HG03039 (cell line): ENCODE data around the gene SEC14L3.

Source experiments
- ATAC-seq: cut with Tn5 transposase; IDR thresholded peaks from one replicate; pipeline ENCODE4 v1.9.1; 2021; ENCODE audit warnings: mild to moderate bottlenecking, moderate library complexity; ENCODE audit not compliant: unreplicated experiment

SEC14L3 gene

DNA sequence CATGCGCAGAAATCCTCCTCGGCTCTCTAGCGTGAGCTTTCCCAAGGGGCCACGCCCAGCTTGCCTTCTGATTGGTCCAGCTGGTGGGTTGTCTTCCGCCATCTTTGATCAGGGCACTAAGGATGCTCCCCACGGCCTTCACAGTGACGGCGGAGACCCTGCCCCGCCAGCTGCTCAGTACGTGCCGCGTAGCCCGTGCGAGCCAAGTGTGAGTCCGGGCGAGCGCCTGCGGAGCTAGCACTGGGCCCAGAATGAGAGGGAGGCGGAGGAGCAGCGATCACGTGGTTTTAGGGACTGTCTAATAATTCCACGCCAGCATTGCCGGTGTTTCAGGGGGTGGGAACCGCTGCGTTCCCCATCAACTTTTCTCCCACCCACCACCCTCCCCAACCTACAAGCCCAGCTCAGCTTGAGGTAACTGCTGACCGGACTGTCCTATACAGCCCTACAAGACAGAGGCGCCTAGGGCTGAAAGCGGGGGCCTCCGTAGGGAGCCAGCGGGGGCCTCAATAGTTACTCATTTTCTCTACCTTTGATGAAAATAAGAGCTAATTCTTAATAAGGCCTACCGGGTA, 47.8 kb downstream of the SEC14L3 start:
- peak; percentile 77 for ATAC-seq

DNA sequence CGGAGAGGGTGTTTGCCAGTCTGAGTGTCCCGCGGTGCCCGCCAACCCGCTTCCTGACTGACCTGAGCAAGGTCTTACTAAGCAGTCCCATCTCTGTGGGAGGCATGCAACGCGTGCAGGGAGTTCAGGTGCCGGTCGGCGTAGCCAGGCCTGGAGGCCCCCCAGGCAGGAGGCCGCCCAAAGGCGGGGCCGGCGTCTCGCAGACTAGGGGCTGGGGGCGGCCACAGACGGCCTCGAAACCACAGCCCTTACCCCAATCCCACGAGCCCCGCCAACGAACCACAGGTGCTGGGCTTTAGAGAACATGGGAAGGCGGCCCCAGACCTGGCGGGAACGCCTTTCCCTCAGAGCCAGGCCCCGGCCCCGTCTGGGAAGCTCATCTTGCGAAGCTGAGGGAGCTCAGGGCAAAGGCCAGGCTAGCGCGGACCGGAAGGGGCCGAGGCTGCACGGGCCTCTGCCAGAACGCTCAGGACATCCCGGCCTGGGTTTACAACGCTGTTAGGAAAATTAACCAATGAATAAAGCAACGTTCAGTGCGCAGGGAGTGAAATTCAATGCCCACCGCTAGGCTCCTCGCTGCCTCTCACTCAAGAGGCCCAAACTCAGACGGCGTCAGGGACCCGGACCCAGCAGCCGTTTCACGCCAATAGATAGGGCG, 48.4 kb downstream of the SEC14L3 start:
- peak; percentile 22 for ATAC-seq

DNA sequence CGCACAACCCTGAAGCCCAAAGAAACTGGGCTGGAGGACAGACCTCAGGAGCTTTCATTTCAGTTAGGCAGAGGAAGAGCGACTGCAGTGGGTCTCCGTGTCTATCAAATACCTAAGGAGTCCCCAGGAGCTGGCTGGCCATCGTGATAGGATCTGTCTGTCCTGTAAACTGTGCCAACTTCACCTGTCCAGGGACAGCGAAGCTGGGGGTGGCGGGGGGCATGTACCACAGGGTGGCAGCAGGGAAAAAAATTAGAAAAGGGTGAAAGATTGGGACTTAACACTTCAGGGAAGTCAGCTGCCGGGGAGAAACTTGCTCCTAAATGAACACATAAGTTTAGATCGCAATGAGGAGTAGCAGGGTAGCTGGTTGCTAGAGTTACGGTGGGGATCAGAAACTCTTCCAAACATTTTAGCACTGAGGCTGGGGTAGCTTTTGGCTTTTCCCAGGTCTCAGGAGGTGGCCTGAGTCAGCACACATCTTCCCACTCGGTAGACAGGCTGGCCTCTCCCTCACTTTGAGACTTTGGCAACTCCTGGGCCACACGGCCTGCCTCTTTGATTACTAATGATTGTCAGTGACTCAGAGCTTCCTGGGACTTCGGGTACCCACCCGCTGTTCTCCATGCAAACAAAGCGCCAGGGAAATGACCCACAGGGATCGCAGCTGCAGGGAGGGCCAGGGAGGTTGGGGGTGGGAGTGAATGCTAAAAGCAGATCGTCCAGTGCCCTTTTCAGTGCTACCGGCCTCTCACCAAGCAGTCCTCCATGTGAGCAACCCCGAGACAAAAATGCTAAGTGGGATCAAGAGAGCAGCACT, 49.1 kb downstream of the SEC14L3 start:
- ATAC-seq: no peak

DNA sequence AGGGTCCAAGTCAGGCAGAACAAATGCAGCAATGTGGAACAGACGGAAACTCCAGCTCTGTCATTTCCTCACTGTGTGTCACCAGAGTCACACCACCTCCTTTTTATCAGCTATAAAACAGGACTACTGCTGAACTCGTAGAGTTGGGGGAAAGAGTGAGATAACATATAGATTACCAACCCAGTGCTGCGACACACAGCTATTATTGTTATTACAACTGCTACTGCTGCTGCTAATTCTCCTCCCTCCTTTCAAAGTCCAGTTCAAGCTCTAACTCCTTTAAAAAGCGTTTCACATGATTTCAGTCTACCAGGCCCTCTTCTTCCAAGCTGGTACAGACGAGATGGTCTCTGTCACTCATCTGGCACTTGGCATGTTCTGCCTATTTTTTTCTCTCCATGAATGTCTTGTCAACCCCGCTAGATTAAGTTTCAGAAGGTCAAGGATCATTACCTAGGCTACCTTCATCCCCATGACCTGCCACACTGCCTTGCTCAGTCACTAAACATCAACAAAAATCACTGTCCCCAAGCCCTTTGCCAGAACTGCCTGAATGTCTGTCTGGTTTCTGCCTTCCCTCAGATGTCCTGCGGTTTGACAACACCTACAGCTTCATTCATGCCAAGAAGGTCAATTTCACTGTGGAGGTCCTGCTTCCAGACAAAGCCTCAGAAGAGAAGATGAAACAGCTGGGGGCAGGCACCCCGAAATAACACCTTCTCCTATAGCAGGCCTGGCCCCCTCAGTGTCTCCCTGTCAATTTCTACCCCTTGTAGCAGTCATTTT, 49.9 kb downstream of the SEC14L3 start:
- no peak for ATAC-seq

DNA sequence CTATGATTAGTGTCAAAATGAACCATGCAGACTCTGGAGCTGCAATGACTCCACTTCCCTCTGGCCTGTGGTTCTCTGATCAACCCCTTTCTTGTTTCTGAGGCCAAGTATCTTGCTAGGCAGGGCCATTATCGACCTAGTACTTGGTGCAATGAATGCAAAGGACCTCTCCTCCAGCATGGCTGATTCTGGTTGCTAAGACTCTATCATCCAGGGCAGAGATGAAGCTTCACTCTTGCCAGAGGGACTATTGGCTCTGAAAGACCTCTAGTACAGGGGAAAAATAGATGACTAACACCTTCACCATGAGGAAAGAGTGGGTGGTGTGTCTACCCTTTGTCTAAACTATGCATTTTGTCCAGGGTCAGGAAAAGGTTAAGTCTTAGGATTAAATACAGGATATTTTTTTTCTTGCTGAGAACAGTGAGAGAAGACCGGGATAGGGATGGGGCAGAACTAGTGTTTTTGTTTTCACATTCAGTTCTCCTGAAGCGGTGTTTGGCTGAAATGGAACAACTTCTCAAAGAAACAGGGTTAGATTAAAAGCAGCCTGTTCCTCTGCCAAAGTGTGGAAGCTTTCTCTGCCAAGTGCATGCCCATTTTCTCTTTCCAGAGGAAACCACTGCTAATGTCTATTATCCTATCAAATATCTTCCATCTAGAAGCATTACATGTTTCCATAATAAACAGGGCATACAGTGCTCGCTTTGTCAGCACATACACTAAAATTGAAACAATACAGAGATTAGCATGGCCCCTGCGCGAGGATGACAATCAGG, 51.3 kb downstream of the SEC14L3 start:
- no peak for ATAC-seq

DNA sequence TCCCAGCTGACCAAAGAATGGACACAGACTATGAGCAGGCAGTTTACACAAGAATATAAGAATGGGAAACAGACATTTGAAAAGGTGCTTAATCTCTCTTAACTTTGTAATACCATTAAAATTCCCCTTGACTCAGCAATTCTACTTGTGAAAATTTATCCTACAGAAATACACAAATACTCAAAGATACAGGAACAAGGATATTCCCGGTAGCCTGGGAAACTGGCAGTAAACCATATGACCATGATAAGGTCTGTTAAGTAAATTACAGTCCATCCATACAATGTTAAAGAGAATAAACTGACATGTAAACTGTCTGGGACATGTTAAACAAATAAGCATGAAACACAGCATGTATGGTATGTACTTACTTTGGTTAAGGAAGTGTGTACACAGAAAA, 55.0 kb downstream of the SEC14L3 start:
- ATAC-seq: no peak

DNA sequence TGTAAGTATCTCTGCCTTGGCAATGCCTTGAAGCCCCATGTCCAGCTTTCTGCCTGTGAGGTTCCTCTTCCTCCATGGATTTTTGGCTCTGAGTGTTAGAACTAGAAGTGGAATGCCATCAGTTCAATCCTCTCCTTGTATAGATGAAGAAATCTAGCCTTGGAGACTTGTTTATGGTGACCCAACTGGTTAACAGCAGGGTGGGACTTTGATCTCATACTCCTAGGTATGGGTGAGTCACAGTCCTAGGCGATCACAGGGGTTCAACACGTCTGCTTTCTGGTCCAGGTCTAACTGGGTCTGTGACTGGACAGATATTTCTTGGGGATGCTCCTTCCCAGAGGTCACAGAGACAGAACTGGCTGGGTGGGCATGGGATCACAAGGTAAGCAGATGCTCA, 55.4 kb downstream of the SEC14L3 start:
- ATAC-seq: no peak

DNA sequence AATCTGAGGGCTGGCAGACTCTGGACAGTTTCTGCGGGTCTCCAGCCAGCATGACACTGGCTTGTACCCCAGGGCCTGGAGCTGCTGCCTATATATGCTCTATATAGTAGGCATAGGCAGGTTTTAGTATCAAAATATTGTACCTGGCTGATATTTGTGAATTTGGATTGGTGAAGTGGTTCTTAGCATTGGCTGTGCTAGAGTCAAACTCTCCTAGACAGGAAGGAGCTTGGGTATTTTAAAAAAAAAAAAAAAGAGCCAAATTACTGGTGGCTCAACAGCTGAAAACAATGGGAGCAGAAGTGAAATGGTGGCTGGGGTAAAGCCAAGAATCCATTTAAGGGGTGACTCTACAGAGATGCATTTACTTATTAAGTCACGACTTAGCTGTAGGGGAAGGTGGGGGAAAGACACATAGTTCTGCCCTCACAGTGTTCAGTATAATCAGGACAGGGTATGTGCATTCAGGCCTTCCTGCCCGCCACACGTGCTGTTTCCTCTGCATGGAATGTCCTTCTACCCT, 57.2 kb downstream of the SEC14L3 start:
- no peak for ATAC-seq

DNA sequence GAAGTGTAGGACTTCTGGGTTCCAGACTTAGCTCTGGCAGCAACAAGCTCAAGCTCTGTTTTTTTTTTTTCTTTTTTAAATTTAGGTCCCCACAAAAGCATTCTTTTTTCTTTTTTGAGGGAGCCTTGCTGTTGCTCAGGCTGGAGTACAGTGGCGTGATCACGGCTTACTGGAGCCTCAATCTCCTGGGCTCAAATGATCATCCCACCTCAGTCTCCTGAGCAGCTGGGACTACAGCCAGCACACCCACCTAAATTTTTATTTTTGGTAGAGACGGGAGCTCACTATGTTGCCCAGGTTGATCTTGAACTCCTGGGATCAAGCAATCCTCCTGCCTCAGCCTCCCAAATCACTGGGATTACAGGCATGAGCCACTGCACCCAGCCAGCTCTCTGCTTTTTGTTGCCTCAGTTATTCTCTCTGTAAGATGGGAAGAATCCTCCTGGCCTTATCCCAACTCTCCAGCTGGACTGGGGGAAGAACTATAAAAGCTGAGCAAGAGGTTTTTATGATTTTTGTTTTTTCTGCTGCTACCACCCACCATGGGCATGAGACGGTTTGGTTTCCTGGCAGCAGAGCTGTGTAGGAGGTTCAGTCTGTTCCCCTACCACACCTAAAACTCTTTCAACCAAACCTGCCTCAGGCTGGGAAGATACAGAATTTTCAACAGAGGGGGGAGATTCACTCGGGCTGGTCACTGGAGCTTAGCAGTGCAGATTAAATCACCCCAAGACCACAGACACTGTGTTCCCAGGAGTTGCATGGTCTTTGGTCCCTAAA, 57.9 kb downstream of the SEC14L3 start:
- ATAC-seq: no peak

DNA sequence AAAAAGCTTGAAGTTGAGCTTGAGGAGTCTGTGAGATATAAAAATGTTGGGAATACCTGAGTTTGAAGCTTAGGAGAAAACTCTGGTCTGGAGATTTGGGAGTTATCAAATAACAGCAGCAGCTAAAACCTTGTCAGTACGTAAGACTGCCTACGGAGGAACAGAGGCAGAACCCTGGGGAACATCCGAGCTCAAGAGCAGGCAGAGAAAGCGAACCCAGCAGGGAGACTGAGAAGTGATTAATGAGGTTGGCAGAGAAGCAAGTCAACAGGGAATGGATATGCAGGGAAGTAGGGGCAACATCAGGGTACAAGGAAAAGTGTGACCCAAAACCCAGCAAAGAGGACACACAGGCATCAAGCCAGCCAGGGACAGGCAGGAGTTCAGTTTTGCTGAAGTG, 58.8 kb downstream of the SEC14L3 start:
- ATAC-seq: no peak

DNA sequence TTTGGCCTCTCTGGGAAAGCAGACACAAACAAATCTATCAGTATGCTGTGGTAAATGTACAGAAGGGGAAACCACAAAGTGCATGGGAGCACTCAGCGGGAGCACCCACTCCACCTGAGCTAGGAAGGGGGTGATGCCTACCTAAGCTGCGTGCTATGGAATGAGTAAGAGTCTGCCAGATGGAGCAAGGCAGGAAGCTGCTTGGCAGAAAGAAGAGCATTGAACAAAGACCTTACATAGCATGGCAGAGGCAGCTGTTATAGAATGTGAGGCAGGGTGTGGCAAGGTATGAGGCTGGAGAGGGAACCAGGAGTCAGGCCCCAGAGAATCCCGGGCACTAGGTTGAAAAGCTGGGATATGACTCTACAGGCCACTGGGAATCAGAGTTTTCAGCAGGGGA, 60.0 kb downstream of the SEC14L3 start:
- ATAC-seq: no peak
